GM12892 (cell line): Measurements from ENCODE around the gene DNASE2B.

ENCODE experiments used
- POLR2AphosphoS5 ChIP-seq: IDR thresholded peaks from 2 replicates; pipeline ENCODE4 v1.6.1; 2011; ENCODE audit warnings: low read depth, low read length, control low read depth
- TAF1 ChIP-seq: IDR thresholded peaks from 2 replicates; pipeline ENCODE4 v1.6.1; 2011; ENCODE audit warnings: low read depth, mild to moderate bottlenecking, control low read depth, low read length, borderline replicate concordance

GRCh38 chr1:84452436-84452835 lies 54.2 kb downstream of the DNASE2B start:
- TF ChIP-seq POLR2AphosphoS5 = no peak
- no peak for TF ChIP-seq TAF1
